HG02973 (cell line): ENCODE measurements around the gene SULT1E1.
"Not testable (repeated sequence)": the region's sequence is repeated elsewhere in the genome, so short reads cannot be mapped to it uniquely, and the experiment has no call there.

ENCODE experiments used
- ATAC-seq: cut with Tn5 transposase; IDR thresholded peaks from one replicate; pipeline ENCODE4 v1.9.1; 2021; ENCODE audit warnings: moderate library complexity; ENCODE audit not compliant: unreplicated experiment

Gene SULT1E1

DNA sequence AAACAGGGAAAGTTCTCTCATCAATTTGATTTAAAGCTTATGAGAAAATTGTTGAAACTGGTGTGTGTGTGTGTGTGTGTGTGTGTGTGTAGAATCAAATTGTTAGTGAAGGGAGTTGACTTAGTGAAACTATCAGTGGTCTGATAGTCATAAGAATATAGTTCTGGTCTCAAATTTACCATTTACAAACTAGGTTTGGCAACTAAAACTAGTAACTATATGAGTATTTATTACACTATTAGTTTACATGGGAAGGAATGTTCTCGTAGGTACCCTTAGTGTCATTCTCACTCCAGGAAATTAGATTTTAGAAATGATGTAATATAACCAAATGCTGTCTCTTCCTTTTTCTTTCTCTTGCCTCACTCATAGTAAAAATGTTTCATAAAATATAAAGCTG lies 11.9 kb downstream of the SULT1E1 start:
- ATAC-seq = no peak

- ATAC-seq = no peak
These were observed 16.0 kb downstream of the SULT1E1 start for GRCh38 chr4:69843932-69844331.

- ATAC-seq = no peak
These were observed 16.6 kb downstream of the SULT1E1 start for GRCh38 chr4:69843301-69843700.

DNA sequence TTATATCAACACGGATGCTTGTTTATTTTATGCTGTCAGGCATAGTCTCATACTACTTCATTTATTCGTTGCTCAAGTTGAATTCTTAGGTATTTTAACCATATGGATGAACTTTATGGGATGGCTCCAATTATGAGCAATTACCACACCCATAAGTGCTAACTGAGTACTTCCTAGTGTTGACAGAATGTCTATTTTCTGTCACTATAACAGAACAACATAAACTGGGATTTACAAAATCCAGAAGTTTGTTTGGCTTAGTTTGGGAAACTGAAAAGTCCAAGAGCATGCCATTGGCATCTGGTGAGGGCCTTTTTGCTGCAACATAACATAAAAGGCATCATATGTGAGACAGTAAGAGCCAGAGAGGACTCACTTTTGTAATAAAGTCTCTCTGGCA lies 21.0 kb downstream of the SULT1E1 start:
- ATAC-seq = no peak

- ATAC-seq = no peak
These were observed 23.7 kb downstream of the SULT1E1 start for GRCh38 chr4:69836287-69836686.

GRCh38 chr4:69835766-69836165 lies 24.2 kb downstream of the SULT1E1 start:
- no peak for ATAC-seq

DNA sequence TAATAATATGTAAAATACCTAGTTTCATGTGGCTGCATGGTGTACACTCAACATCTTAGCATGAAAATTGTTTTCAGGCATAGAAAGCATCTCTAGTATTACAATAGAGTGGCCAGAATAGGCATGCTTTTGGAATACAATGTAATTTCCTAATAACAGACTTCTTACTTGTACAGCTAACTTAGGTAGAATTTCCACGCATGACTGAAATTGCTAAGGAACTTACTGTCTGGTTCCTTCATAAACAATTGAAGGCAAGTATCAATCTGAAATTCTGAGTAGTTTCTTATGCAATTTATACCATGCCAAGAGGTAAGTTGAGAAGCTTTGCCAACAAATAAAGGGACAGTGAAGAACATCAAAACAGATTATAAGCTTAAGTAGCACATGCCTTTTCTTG lies 26.7 kb downstream of the SULT1E1 start:
- ATAC-seq = no peak

DNA sequence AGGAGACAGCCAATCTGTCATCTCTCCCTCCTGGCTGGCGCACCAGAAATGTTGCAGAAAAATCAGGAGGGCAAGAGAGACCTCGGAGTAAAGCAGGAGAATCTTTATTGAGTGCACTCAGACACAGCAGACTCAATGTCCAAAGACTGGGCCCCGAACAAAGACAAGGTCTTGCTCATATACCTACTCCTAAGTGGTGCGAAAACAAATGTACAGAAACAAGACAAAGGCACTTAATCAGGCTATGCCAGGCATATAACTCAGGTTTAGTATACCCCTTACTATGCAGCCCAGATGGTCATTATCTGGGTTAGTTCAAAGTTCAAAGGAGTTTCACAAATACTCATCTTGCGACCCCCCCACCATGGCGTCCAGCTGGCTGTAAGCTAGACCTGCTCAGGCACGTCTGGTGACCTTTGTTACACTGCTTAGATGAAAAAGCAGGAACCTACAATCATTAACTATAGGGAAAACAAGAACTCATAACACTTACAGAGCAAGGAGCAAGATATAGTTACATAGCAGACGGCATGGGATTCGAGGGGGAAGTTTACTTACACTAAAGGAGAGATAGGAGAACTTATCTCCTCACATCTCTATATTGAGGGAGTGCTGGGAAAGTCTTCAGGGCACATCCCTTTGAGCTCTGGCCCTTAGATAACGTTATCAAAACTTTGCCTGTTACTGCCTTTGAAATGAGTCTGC lies 27.5 kb downstream of the SULT1E1 start:
- peak; percentile 31 for ATAC-seq

- peak; percentile 91 for ATAC-seq
These were observed 28.2 kb downstream of the SULT1E1 start for GRCh38 chr4:69831646-69832325.

DNA sequence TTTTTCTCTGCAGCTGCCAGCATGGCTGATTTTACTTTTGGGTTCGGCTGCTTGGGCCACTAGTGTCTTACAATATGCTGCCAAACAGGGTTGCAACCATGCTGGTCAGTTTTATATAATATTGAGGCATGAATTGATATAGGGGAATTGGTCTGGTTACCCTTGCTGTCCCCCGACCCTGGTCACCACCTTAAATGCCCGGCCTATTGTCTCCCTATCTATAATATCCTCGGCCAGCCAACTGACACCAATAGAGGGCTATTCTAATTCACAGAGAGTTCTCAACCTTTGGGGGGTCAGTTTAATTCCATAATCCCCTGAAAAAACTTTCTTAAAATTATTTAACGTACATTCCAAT lies 28.7 kb downstream of the SULT1E1 start:
- ATAC-seq = no peak

GRCh38 chr4:69830560-69831269 lies 29.2 kb downstream of the SULT1E1 start:
- no peak for ATAC-seq

GRCh38 chr4:69830192-69830559 lies 29.8 kb downstream of the SULT1E1 start:
- no peak for ATAC-seq

DNA sequence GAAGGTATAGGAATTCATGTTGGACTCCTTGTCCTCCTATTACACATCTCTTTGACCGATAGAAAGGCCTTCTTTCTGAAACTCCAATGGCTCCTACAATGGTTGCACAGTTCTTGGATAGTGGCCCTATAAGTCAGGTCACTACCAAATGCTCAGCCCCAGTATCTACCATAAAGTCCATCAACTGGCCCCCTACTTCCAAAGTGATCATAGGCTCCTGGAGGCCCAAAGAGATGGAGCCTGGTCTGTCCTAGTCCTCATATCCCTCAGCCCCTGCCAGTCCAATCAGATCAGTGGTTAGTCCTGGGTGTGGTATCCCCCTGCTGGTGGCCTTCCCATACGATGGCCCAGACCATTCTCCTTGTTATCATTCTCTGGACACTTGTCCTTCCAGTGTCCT lies 30.3 kb downstream of the SULT1E1 start:
- ATAC-seq = no peak

DNA sequence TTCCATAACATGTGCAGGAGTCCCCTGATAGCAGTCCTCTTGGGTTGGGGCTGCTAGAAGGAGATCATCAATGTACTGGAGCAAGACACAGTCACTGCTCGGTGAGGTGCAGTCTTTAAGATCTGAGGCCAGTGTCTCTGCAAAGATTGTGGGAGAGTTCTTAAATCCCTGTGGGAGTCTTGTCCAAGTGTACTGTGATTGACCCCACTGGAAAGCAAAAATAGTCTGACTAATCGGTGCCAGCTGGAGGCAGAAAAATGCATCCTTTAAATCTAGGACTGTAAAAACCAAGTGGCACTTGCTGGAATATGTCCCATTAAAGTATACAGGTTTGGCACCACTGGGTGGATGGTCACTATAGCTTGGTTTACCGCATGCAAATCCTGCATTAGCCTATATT lies 31.1 kb downstream of the SULT1E1 start:
- ATAC-seq = no peak

- ATAC-seq = not testable (repeated sequence)
These were observed 34.9 kb downstream of the SULT1E1 start for GRCh38 chr4:69825056-69825455.

GRCh38 chr4:69823481-69824186 lies 36.3 kb downstream of the SULT1E1 start:
- ATAC-seq = peak; percentile 92

- no peak for ATAC-seq
These were observed 36.9 kb downstream of the SULT1E1 start for GRCh38 chr4:69823048-69823447.

GRCh38 chr4:69822198-69822597 lies 37.7 kb downstream of the SULT1E1 start:
- ATAC-seq = no peak

GRCh38 chr4:69818060-69818639 lies 41.8 kb downstream of the SULT1E1 start:
- ATAC-seq = no peak

GRCh38 chr4:69816236-69816635 lies 43.7 kb downstream of the SULT1E1 start:
- ATAC-seq = no peak

- ATAC-seq = no peak
These were observed 46.3 kb downstream of the SULT1E1 start for GRCh38 chr4:69813628-69814027.
